GM12878 (cell line): ENCODE results near the gene TIMM21.

Experiments
- CTCF ChIP-seq, 3 experiments: IDR thresholded peaks in 2 of 3; conservative IDR thresholded peaks in 1 of 3; 2 replicates each; pipeline ENCODE4 v1.5.1; 2011; ENCODE audit warnings: low read depth in 3 of 3, low read length in 3 of 3, mild to moderate bottlenecking in 3 of 3, control low read depth in 2 of 3, moderate library complexity in 2 of 3, inconsistent platforms in 1 of 3, mixed read lengths in 1 of 3; ENCODE audit not compliant: control insufficient read depth in 2 of 3, insufficient read depth in 1 of 3; ENCODE audit errors: extremely low read depth in 1 of 3
- ETV6 ChIP-seq, 2 experiments: fragments of 450-650 bp in 1 of 2; IDR thresholded peaks in 1 of 2; conservative IDR thresholded peaks in 1 of 2; 2 replicates each; pipeline ENCODE4 v1.6.1; 2014; ENCODE audit warnings: antibody characterized with exemption in 1 of 2, borderline replicate concordance in 1 of 2, low read depth in 1 of 2, mild to moderate bottlenecking in 1 of 2, moderate library complexity in 1 of 2
- GABPA ChIP-seq: IDR thresholded peaks from 2 replicates; pipeline ENCODE4 v1.6.1; 2014; ENCODE audit warnings: antibody characterized with exemption, low read depth, mild to moderate bottlenecking, inconsistent platforms
- POLR2A ChIP-seq: IDR thresholded peaks from 2 replicates; pipeline ENCODE4 v1.6.1; 2011; ENCODE audit warnings: low read depth, mild to moderate bottlenecking, low read length

GRCh38 chr18:74172697-74173433 lies 24.5 kb downstream of the TIMM21 start:
- TF ChIP-seq GABPA (no peak), ETV6 (conservative IDR thresholded peaks at IDR 0.05 in 1 of 2, IDR thresholded peaks at IDR 0.05 in 1 of 2; ENCODE audit: borderline replicate concordance in 1 of 2, low read depth in 1 of 2) (no peak), CTCF (IDR thresholded peaks at IDR 0.05 in 2 of 3, conservative IDR thresholded peaks at IDR 0.05 in 1 of 3; ENCODE audit: control insufficient read depth in 2 of 3, extremely low read depth in 1 of 3, insufficient read depth in 1 of 3, low read depth in 3 of 3, low read length in 3 of 3) (no peak), POLR2A (no peak)
